Pulmonary artery endothelial cell (primary cell): ENCODE results near the gene OPRL1. TPM values are rescaled to one million over a fixed set of nuclear protein-coding genes. Genes with fewer than 3 reads are reported as not detected.
"Not testable (repeated sequence)": the region's sequence is repeated elsewhere in the genome, so short reads cannot be mapped to it uniquely, and the experiment has no call there.

Experiments
- DNase-seq: peaks from one replicate; pipeline ENCODE4 v3.0.0-alpha.2; 2011; ENCODE audit warnings: low read depth, low spot score
- total RNA-seq: library from RNA; depleted of rRNA; stranded (reverse); fragments of >200 nt; gene quantifications from 2 replicates; pipeline ENCODE4 v1.2.3, GENCODE V29; 2014

OPRL1 gene
- total RNA-seq, 1 donor from 2014 or later: 2.0 TPM

DNA sequence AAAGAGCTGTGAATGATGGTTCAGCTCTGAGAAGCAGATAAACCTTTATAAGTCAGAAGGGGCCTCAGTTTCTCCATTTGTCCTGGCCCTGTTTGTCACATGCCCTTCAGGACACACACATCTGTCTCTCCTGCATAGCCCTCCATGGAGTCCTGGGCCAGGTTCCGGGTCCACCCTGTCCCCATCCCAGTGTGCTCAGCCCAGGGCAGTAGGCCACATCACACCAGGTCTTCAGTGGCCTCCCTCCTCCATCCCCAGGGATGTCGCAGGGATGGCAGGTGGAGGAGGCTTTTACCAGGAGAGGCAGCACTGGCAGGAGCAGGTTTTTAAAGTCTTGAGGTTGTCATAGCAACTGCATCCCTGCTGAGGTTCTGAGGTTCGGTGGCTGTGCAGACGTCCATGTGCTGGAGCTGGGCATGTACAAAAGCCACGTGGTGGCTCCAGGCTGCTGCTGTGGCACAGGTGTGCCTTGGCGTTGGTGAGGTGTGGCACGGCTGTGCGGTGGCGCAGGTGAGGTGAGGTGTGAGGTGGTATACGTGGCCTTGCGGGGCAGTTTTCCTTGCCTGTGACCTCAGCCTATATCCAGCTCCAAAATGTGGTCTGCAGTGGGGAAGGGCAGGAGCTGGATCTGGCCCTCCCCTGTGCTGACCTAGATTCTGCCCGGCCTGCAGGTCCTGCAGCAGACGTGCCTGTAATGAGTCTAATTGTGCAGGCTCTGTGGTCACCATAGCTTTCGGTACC lies 35.5 kb downstream of the OPRL1 start:
- DNase-seq: no peak

DNA sequence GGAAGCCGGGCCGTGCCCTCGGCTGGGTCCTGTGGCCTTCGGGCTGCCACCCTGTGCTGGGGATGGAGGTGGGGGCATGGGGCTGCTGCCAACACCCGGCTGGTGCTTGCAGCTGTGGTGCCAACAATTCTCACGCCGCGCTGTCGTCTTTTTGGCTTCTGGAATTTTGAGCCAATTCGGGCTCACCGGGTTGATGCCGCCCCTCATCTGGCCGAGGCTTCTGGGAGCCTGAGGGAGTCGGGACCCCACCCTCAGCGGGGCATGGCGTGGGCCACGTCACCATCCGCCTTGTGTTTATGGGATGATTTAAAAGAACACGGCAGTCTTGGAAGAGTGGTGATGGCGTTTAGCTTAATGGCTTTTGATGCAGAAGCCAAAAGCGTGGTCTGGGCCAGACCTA lies 36.1 kb downstream of the OPRL1 start:
- DNase-seq: no peak

DNA sequence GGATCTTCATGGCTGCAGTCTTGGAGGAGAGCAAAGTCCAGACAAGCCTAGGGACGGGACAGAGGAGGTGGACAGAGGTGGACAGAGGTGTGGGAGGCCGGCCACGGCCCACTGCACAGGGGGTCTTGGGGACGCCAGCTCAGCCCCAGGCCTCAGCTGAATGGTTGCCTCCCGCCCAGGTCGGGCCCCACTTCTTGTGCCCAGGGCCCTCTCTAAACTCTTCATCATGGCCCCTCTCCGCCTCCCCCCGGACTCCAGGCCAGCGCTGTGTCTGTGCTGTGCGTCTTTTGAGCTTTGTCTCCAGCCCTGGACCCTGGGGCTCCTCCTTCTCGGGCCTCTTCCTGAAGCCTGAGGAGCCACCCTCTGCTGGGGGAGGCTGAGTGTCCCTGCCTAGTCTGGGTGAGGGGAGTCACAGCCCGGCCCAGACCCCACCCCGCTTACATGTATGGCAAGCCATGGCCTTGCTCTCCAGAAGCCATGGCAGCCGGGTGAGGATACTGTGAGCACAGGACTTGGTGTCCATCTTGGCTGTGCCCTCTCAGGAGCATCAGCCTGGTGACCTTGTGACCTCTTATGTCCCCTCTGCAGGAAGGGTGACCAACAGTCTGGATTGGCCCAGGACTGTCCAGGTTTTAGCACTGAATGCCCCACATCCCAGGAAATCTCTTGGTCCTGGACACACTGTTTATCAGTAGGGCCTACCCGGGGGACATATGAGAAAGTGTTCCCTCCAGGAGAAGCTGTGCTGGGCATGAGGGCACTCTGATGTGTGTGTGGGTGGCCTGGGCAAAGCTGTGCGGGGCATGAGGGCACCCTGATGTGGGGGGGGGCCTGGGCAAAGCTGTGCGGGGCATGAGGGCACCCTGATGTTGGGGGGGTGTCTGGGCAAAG lies 36.9 kb downstream of the OPRL1 start:
- DNase-seq: no peak

DNA sequence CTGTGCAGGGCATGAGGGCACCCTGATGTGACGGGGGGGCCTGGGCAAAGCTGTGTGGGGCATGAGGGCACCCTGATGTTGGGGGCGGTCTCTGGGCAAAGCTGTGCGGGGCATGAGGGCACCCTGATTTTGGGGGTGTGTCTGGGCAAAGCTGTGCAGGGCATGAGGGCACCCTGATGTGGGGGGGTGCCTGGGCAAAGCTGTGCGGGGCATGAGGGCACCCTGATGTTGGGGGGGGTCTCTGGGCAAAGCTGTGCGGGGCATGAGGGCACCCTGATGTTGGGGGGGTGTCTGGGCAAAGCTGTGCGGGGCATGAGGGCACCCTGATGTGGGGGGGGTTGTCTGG lies 37.5 kb downstream of the OPRL1 start:
- not testable (repeated sequence) for DNase-seq

- DNase-seq: no peak
These were observed 39.4 kb downstream of the OPRL1 start for GRCh38 chr20:64119301-64119680.

- no peak for DNase-seq
These were observed 39.9 kb downstream of the OPRL1 start for GRCh38 chr20:64119681-64120341.

GRCh38 chr20:64121586-64121985 lies 41.7 kb downstream of the OPRL1 start:
- DNase-seq: no peak

DNA sequence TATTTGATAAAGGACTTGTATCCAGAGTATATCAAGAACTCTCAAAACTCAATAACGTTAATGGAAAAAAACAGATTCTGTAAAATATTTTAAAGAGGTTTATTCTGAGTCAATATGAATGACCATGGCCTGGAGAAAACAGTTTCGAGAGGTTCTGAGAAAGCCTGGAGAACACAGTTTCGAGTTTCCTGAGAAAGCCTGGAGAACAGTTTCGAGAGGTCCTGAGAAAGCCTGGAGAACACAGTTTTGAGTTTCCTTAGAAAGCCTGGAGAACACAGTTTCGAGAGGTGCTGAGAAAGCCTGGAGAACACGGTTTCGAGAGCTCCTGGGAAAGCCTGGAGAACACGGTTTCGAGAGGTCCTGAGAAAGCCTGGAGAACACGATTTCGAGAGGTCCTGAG lies 43.0 kb downstream of the OPRL1 start:
- DNase-seq: not testable (repeated sequence)

- DNase-seq: not testable (repeated sequence)
These were observed 43.6 kb downstream of the OPRL1 start for GRCh38 chr20:64123517-64123916.

- DNase-seq: no peak
These were observed 49.4 kb downstream of the OPRL1 start for GRCh38 chr20:64129146-64129782.

DNA sequence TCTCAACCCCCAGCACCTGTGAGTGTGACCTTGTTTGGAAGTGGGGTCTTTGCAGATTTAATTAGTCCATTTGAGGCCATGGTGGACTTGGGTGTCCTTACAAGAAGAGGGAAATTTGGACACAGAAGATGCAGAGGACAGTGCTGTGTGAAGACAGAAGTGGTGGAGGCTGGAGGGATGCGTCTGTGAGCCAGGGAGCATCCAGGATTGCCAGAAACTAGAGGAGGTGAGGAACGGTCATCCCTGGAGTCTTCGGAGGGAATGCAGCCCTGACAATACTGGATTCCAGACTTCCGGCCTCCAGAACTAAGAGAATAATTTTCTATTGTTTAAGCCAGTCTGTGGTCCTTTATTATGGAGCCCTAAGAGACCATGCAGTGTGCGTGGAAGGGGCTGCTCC lies 50.4 kb downstream of the OPRL1 start:
- no peak for DNase-seq

DNA sequence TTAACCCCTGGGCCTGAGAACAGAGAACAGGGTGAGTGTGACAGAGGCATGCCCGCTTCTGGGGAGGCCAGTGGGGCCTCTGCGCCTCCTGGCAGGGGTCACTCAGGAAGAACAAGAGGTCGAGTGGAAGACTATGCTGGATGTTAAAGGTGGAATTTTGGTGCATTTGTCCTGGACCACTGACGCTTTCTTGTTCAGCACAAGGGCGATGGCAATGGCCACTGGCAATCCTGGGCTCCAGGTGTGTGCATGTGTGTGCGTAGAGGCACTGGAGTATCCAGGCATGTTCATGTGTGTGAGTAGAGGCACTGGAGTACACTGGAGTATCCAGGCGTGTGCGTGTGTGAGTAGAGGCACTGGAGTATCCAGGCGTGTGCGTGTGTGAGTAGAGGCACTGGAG lies 51.0 kb downstream of the OPRL1 start:
- no peak for DNase-seq

DNA sequence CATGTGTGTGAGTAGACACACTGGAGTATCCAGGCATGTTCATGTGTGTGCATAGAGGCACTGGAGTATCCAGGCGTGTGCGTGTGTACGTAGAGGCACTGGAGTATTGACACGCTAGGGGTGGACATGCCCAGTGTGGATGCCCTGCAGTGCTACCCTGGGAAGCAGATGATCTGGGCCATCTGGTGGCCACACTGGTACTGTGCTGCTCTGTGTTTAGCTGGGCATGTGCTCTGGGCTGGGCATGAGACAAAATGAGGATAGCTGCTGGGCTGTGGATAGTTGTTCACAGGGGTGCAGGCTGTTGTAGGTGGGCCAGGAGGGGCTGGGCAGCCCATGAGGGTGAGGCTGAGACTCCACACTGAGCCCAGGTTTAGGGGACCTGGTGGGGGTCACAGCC lies 51.5 kb downstream of the OPRL1 start:
- no peak for DNase-seq

DNA sequence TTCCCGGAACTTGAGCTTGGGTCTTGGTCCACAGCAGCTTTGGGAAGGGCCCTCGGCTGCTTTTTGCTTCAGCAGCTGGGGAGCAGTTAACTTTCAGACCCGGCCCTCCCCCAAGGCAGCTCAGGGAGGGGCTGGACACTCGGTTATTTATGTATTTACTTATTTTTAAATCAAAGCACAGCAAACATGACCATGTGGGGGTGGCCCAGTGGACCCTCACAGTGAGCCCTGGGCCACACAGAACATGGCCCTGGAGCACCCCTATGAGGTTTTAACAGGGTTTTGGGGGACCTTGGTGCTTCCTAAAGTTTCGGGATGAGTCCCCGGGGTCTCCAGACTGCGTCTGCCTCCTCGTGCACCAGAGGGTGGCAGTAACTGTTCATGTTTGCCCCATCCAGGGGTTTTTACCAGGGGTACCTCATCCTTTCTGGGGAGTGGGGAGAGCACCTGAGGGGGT lies 54.1 kb downstream of the OPRL1 start:
- DNase-seq: no peak

DNA sequence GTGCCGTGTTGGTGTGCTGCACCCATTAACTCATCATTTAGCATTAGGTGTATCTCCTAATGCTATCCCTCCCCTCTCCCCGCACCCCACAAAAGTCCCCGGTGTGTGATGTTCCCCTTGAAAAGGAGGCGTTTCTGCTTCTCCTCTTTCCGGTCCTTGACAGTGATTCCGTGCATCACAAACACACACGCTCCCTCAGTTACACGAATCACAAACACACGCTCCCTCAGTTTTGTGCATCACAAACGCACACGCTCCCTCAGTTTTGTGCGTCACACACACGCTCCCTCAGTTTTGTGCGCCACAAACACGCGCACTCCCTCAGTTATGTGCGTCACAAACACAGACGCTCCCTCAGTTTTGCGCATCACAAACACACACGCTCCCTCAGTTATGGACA lies 54.9 kb downstream of the OPRL1 start:
- not testable (repeated sequence) for DNase-seq

DNA sequence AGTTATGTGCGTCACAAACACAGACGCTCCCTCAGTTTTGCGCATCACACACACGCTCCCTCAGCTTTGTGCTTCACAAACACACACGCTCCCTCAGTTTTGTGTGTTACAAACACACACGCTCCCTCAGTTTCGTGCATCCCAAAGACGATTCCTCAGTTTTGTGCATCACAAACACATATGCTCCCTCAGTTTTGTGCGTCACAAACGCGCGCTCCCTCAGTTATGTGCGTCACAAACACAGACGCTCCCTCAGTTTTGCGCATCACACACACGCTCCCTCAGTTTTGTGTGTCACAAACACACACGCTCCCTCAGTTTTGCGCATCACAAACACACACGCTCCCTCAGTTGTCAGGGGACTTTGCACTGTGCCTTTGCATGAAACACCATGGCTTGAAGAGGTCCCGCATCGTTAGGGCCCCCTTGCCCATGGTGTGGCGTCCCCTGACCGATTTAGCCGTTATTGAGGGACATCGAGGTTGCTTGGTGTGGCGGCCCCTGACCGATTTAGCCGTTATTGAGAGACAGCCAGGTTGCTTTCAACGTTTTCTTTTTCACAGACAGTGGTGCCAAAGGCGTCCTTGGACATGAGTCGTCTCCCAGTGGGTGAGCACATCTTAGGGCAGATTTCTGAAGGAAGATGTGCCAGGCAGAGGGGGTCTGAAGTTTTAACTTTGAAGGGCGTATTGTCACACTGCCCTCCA lies 56.3 kb downstream of the OPRL1 start:
- no peak for DNase-seq

DNA sequence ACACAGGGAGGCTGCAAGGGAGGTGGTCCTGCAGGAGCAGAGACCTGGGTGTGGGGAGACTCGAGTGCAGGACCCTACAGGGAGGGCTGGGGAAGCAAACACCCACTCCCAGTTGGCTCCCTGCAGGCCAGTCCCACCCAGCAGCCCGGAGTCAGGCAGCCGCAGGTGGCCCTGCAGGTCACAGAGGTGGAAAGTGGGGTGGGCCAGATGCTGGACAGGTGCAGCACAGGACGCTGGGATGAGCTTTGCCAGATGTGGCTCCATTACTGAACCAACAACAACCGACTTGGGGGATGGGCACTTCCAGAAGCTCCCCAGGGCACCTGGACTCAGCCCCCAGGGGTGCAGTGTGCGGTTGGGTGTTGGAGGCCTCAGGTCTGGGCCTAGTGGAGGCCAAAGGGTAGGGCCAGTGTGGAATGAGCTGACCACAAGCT lies 57.7 kb downstream of the OPRL1 start:
- no peak for DNase-seq

- DNase-seq: no peak
These were observed 58.5 kb downstream of the OPRL1 start for GRCh38 chr20:64138276-64138815.

DNA sequence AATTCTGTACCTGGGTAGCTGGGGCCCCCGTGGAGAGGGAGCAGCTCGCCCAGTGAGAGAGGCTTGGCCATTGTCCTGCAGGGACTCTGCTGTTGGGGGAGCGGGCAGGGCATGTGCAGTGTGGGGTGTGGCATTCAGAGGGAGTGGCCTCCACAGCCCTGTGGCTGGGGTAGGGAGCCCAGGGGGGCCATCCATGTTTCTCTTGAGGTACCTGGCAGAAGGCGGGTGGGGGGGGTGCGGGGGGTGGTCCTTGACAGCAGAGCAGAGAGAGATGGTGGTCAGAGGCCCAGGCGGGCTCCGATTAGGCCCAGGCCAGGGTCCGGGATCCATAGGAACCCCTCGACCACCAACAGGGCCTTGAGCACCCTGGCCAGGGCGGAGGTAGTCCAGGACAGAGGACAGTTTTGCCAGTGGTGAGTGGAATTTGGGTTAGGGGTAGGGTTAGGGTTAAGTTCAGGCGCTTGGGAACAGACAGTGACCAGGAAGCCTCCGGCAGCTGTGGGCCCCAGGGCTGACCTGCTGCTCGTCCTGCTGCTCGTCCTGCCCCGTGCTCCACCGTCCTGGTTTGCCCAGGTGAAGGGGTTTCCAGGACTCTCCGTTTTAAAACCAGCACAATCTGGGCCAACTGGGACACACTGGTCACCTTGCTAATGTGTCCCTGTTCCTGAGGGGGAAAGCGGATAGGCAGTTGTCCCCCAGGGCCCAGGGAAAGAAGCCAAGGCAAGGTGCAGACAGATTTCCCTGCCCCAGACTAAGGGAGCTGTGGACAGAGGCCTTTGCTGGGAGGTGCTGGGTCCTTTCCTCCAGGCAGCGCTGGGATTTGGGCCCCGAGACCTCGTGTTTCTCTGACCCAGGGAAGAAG lies 59.5 kb downstream of the OPRL1 start:
- no peak for DNase-seq
